ENCODE measurements around the gene WDFY3.

Gene WDFY3

GRCh38 chr4:84894621-84895020 is 71.9 kb downstream of the WDFY3 start:
- TF ChIP-seq CTCF (IDR thresholded peaks at IDR 0.05) = no peak
- H3K79me2 ChIP-seq = no peaks in the 10 kb centered on the region
- H3K4me3 ChIP-seq (ENCODE audit: low read depth, low read length) = no peak overlapping the region
- H3K4me2 ChIP-seq (ENCODE audit: low read length) = no peak overlapping the region
- H3K4me1 ChIP-seq = no peaks in the 10 kb centered on the region
- H3K36me3 ChIP-seq (ENCODE audit: control insufficient read depth, insufficient read depth, low read length) = no peaks in the 10 kb centered on the region
- H3K9me3 ChIP-seq (ENCODE audit: control insufficient read depth, low read length) = no peaks in the 10 kb centered on the region
- no peak overlapping the region for H3K9ac ChIP-seq
- no peak overlapping the region for H3K27ac ChIP-seq
- no peak overlapping the region for H2AFZ ChIP-seq
- no peaks in the 10 kb centered on the region for H3K27me3 ChIP-seq (ENCODE audit: control insufficient read depth, insufficient read depth, low read length)

GRCh38 chr4:84892950-84893349 is 73.5 kb downstream of the WDFY3 start:
- TF ChIP-seq CTCF (IDR thresholded peaks at IDR 0.05) = no peak
- no peak overlapping the region for H3K4me2 ChIP-seq (ENCODE audit: low read length)
- H2AFZ ChIP-seq = no peak overlapping the region
- H3K27me3 ChIP-seq (ENCODE audit: control insufficient read depth, insufficient read depth, low read length) = no peaks in the 10 kb centered on the region
- H3K36me3 ChIP-seq (ENCODE audit: control insufficient read depth, insufficient read depth, low read length) = no peaks in the 10 kb centered on the region
- no peak overlapping the region for H3K4me3 ChIP-seq (ENCODE audit: low read depth, low read length)
- no peak overlapping the region for H3K27ac ChIP-seq
- H3K4me1 ChIP-seq = no peaks in the 10 kb centered on the region
- no peaks in the 10 kb centered on the region for H3K79me2 ChIP-seq
- no peak overlapping the region for H3K9ac ChIP-seq
- no peaks in the 10 kb centered on the region for H3K9me3 ChIP-seq (ENCODE audit: control insufficient read depth, low read length)

- Histone ChIP-seq H3K4me1 (no peaks in the 10 kb centered on the region), H3K4me3 (ENCODE audit: low read depth, low read length) (no peak overlapping the region), H3K9ac (no peak overlapping the region), H3K27me3 (ENCODE audit: control insufficient read depth, insufficient read depth, low read length) (no peaks in the 10 kb centered on the region), H3K36me3 (ENCODE audit: control insufficient read depth, insufficient read depth, low read length) (no peaks in the 10 kb centered on the region), H3K27ac (no peak overlapping the region), H3K79me2 (no peaks in the 10 kb centered on the region), H2AFZ (no peak overlapping the region), H3K4me2 (ENCODE audit: low read length) (no peak overlapping the region), H3K9me3 (ENCODE audit: control insufficient read depth, low read length) (no peaks in the 10 kb centered on the region)
- no peak for TF ChIP-seq CTCF (IDR thresholded peaks at IDR 0.05)
Measured at GRCh38 chr4:84887824-84888223, 78.7 kb downstream of the WDFY3 start.

- no peaks in the 10 kb centered on the region for H3K36me3 ChIP-seq (ENCODE audit: control insufficient read depth, insufficient read depth, low read length)
- H3K79me2 ChIP-seq = no peaks in the 10 kb centered on the region
- H3K4me3 ChIP-seq (ENCODE audit: low read depth, low read length) = no peak overlapping the region
- peaks cover 2% of the 10 kb centered on the region for H3K4me1 ChIP-seq
- no peak overlapping the region for H3K4me2 ChIP-seq (ENCODE audit: low read length)
- no peaks in the 10 kb centered on the region for H3K27me3 ChIP-seq (ENCODE audit: control insufficient read depth, insufficient read depth, low read length)
- H2AFZ ChIP-seq = no peak overlapping the region
- no peak overlapping the region for H3K9ac ChIP-seq
- H3K9me3 ChIP-seq (ENCODE audit: control insufficient read depth, low read length) = no peaks in the 10 kb centered on the region
- no peak overlapping the region for H3K27ac ChIP-seq
- no peak for TF ChIP-seq CTCF (IDR thresholded peaks at IDR 0.05)
Measured at GRCh38 chr4:84879651-84880200, 86.8 kb downstream of the WDFY3 start.

GRCh38 chr4:84878546-84878945 is 87.9 kb downstream of the WDFY3 start:
- Histone ChIP-seq H3K9ac (no peak overlapping the region), H3K79me2 (no peaks in the 10 kb centered on the region), H3K9me3 (ENCODE audit: control insufficient read depth, low read length) (no peaks in the 10 kb centered on the region), H3K4me2 (ENCODE audit: low read length) (no peak overlapping the region), H3K4me3 (ENCODE audit: low read depth, low read length) (no peak overlapping the region), H3K27me3 (ENCODE audit: control insufficient read depth, insufficient read depth, low read length) (no peaks in the 10 kb centered on the region), H3K27ac (no peak overlapping the region), H2AFZ (no peak overlapping the region), H3K36me3 (ENCODE audit: control insufficient read depth, insufficient read depth, low read length) (no peaks in the 10 kb centered on the region), H3K4me1 (peaks cover 2% of the 10 kb centered on the region)
- no peak for TF ChIP-seq CTCF (IDR thresholded peaks at IDR 0.05)
